Breast epithelium (tissue), 3 donors: ENCODE data around the gene NAA80.

Experiments used
- CTCF ChIP-seq, 3 donors: fragments of 450-650 bp; IDR thresholded peaks; one replicate each; pipeline ENCODE4 v1.5.1; 2016 to 2017; ENCODE audit warnings: antibody characterized with exemption in 3 of 3, mild to moderate bottlenecking in 3 of 3, moderate library complexity in 3 of 3
- POLR2A ChIP-seq: fragments of 450-650 bp; IDR thresholded peaks from one replicate; pipeline ENCODE4 v1.6.1; 2016; ENCODE audit warnings: antibody characterized with exemption, mild to moderate bottlenecking, moderate library complexity
- POLR2AphosphoS5 ChIP-seq, 3 donors: sonication (generic); formaldehyde crosslinking; IDR thresholded peaks; one replicate each; pipeline ENCODE4 v1.6.1; 2017; ENCODE audit warnings: antibody characterized with exemption in 3 of 3

- TF ChIP-seq CTCF (IDR thresholded peaks at IDR 0.05) (no peak), POLR2A (no peak), POLR2AphosphoS5 (IDR thresholded peaks at IDR 0.05) (peak in 1 of 3 donors; percentile 56)
These were observed 34.6 kb upstream of the NAA80 start for GRCh38 chr3:50333744-50334328.
